GM19023 (cell line): ENCODE data around the gene DPP9.

ENCODE experiments used
- ATAC-seq: cut with Tn5 transposase; IDR thresholded peaks from one replicate; pipeline ENCODE4 v1.9.1; 2021; ENCODE audit warnings: mild to moderate bottlenecking, moderate library complexity; ENCODE audit not compliant: unreplicated experiment

The DPP9 gene

GRCh38 chr19:4638317-4638716 lies 85.3 kb downstream of the DPP9 start:
- ATAC-seq, result no peak

GRCh38 chr19:4636761-4637160 lies 86.9 kb downstream of the DPP9 start:
- ATAC-seq, result no peak

- no peak for ATAC-seq
Measured at GRCh38 chr19:4636151-4636717, 87.4 kb downstream of the DPP9 start.

GRCh38 chr19:4635754-4636116 lies 87.9 kb downstream of the DPP9 start:
- ATAC-seq, result no peak

- no peak for ATAC-seq
Measured at GRCh38 chr19:4633140-4633967, 90.3 kb downstream of the DPP9 start.
